ENCODE data around the gene SLC46A2.

SLC46A2 gene

GRCh38 chr9:112890106-112891081 lies at the start of gene SLC46A2:
Gene SLC46A2 (minus strand): TSS chr9:112890876. CDS start chr9:112890681, 195 bp downstream.
- peak; percentile 51 for DNase-seq

GRCh38 chr9:112939418-112939817 lies 48.7 kb upstream of the SLC46A2 start:
- no peak for DNase-seq

GRCh38 chr9:112933696-112934095 lies 43.0 kb upstream of the SLC46A2 start:
- no peak for DNase-seq

GRCh38 chr9:112925058-112925641 lies 34.5 kb upstream of the SLC46A2 start:
- DNase-seq, result no peak

- no peak for DNase-seq
Measured at GRCh38 chr9:112921549-112921948, 30.9 kb upstream of the SLC46A2 start.

- DNase-seq, result no peak
Measured at GRCh38 chr9:112917987-112918362, 27.3 kb upstream of the SLC46A2 start.

- no peak for DNase-seq
Measured at GRCh38 chr9:112917047-112917986, 26.6 kb upstream of the SLC46A2 start.

GRCh38 chr9:112914524-112914923 lies 23.8 kb upstream of the SLC46A2 start:
- no peak for DNase-seq

- DNase-seq, result no peak
Measured at GRCh38 chr9:112913326-112913725, 22.6 kb upstream of the SLC46A2 start.

- no peak for DNase-seq
Measured at GRCh38 chr9:112912636-112913035, 22.0 kb upstream of the SLC46A2 start.

GRCh38 chr9:112911736-112912135 lies 21.1 kb upstream of the SLC46A2 start:
- no peak for DNase-seq

GRCh38 chr9:112905084-112905483 lies 14.4 kb upstream of the SLC46A2 start:
- no peak for DNase-seq

- no peak for DNase-seq
Measured at GRCh38 chr9:112900901-112901300, 10.2 kb upstream of the SLC46A2 start.

- DNase-seq, result no peak
Measured at GRCh38 chr9:112900488-112900887, 9.8 kb upstream of the SLC46A2 start.

- DNase-seq, result no peak
Measured at GRCh38 chr9:112898872-112899311, 8.2 kb upstream of the SLC46A2 start.

GRCh38 chr9:112896131-112896530 lies 5.5 kb upstream of the SLC46A2 start:
- no peak for DNase-seq

GRCh38 chr9:112894699-112895098 lies 4.0 kb upstream of the SLC46A2 start:
- DNase-seq, result no peak

GRCh38 chr9:112894041-112894440 lies 3.4 kb upstream of the SLC46A2 start:
- DNase-seq, result no peak

- no peak for DNase-seq
Measured at GRCh38 chr9:112892981-112893380, 2.3 kb upstream of the SLC46A2 start.

GRCh38 chr9:112891521-112891920 lies 845 bp upstream of the SLC46A2 start:
- DNase-seq, result no peak

GRCh38 chr9:112887381-112887780 lies 3.3 kb downstream of the SLC46A2 start:
- DNase-seq, result peak; percentile 47

- peak; percentile 13 for DNase-seq
Measured at GRCh38 chr9:112886351-112886750, 4.3 kb downstream of the SLC46A2 start.

GRCh38 chr9:112885324-112885723 lies 5.4 kb downstream of the SLC46A2 start:
- no peak for DNase-seq
